Duodenal mucosa (tissue), 2 donors: ENCODE measurements around the gene GMNC.

Experiments
- H3K27ac ChIP-seq: one replicate; pipeline ENCODE4 v1.7.0; 2013; ENCODE audit warnings: low read depth, low read length
- H3K27me3 ChIP-seq, 2 donors: one replicate each; pipeline ENCODE4 v1.7.0; 2013; ENCODE audit warnings: low read length in 2 of 2, control low read depth in 1 of 2; ENCODE audit not compliant: insufficient read depth in 2 of 2, control insufficient read depth in 1 of 2
- H3K36me3 ChIP-seq, 2 donors: one replicate each; pipeline ENCODE4 v1.7.0; 2013; ENCODE audit warnings: low read length in 2 of 2, control low read depth in 1 of 2; ENCODE audit not compliant: insufficient read depth in 2 of 2, control insufficient read depth in 1 of 2
- H3K4me1 ChIP-seq, 2 donors: one replicate each; pipeline ENCODE4 v1.7.0; 2013; ENCODE audit warnings: low read length in 2 of 2, control low read depth in 1 of 2; ENCODE audit not compliant: insufficient read depth in 2 of 2, control insufficient read depth in 1 of 2
- H3K4me3 ChIP-seq, 2 donors: one replicate each; pipeline ENCODE4 v1.7.0; 2013; ENCODE audit warnings: low read length in 2 of 2, low read depth in 1 of 2
- H3K9ac ChIP-seq, 2 donors: one replicate each; pipeline ENCODE4 v1.7.0; 2013; ENCODE audit warnings: low read length in 2 of 2, low read depth in 1 of 2
- H3K9me3 ChIP-seq, 2 donors: one replicate each; pipeline ENCODE4 v1.7.0; 2013; ENCODE audit warnings: low read length in 2 of 2, control low read depth in 1 of 2; ENCODE audit not compliant: control insufficient read depth in 1 of 2

The GMNC gene, protein sequence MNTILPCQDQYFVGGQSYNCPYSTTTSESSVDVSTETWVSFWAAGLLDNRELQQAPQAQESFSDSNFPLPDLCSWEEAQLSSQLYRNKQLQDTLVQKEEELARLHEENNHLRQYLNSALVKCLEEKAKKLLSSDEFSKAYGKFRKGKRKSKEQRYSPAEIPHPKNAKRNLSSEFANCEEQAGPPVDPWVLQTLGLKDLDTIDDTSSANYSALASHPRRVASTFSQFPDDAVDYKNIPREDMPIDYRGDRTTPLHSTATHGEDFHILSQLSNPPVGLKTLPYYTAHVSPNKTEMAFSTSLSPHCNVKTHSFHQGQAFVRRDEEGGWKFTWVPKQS

GRCh38 chr3:190862209-190863118, at the start of gene GMNC:
Gene GMNC (minus strand): TSS chr3:190862694. CDS start chr3:190862615, 79 bp downstream.
- H3K9ac ChIP-seq: no peak within 1 kb of the TSS
- H3K36me3 ChIP-seq: no peaks in the 10 kb centered on the region
- peak within 1 kb of the TSS; percentile 55 to 63 for H3K4me3 ChIP-seq
- H3K9me3 ChIP-seq: no peaks in the 10 kb centered on the region
- no peaks in the 10 kb centered on the region for H3K4me1 ChIP-seq
- H3K27me3 ChIP-seq: peaks cover 0 to 3% of the 10 kb centered on the region in 2 donors
- no peak within 1 kb of the TSS for H3K27ac ChIP-seq

- no peak overlapping the region for H3K27ac ChIP-seq
- H3K9me3 ChIP-seq: no peaks in the 10 kb centered on the region
- H3K36me3 ChIP-seq: no peaks in the 10 kb centered on the region
- H3K4me3 ChIP-seq: no peak overlapping the region
- H3K27me3 ChIP-seq: no peaks in the 10 kb centered on the region
- no peaks in the 10 kb centered on the region for H3K4me1 ChIP-seq
- no peak overlapping the region for H3K9ac ChIP-seq
Measured at GRCh38 chr3:190911382-190911781, 48.9 kb upstream of the GMNC start.

DNA sequence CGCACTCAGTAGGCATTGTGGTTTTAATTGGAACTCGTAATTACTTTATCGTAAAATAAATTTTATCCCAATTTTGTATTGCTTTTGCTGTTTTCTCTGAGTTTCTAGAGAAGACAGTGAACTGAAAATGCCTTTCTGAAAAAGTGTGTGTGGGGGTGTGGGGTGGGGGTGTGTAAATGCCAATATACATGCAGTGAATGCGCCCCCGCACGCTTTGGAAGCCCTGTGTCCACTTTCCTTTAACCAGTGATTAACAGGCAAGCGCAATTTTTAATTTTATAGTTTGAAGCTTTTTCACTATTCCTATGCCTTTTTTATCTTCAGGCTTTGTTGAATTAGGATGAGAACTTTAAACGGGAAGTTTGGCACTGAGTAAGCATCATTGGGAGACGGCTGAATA, 47.4 kb upstream of the GMNC start:
- Histone ChIP-seq H3K4me1 (no peaks in the 10 kb centered on the region), H3K9ac (no peak overlapping the region), H3K27me3 (no peaks in the 10 kb centered on the region), H3K9me3 (no peaks in the 10 kb centered on the region), H3K4me3 (no peak overlapping the region), H3K27ac (no peak overlapping the region), H3K36me3 (no peaks in the 10 kb centered on the region)

DNA sequence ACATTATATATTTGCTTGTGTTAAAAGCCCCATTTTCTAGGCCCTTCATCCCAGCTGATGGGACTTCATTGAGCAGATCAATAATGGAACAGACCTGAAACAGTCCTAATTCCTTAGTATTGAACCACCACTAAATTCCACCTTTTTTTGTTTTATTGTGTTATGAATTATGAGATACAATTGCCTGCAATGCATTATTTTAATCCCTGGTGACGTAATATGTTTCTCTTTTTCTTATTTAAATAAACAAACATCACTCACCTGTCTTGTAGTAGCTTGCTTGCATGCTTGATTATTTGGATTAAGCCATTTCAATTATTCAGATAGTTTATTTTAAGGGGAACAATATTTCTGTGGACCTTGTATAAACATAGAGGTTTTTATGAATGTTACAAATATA, 40.7 kb upstream of the GMNC start:
- no peak overlapping the region for H3K4me3 ChIP-seq
- peaks cover 0 to 3% of the 10 kb centered on the region in 2 donors for H3K9me3 ChIP-seq
- no peak overlapping the region for H3K9ac ChIP-seq
- H3K27me3 ChIP-seq: no peaks in the 10 kb centered on the region
- no peaks in the 10 kb centered on the region for H3K36me3 ChIP-seq
- no peaks in the 10 kb centered on the region for H3K4me1 ChIP-seq
- no peak overlapping the region for H3K27ac ChIP-seq

GRCh38 chr3:190902292-190902691, 39.8 kb upstream of the GMNC start:
- H3K27ac ChIP-seq: no peak overlapping the region
- no peak overlapping the region for H3K4me3 ChIP-seq
- no peaks in the 10 kb centered on the region for H3K4me1 ChIP-seq
- no peak overlapping the region for H3K9ac ChIP-seq
- H3K27me3 ChIP-seq: no peaks in the 10 kb centered on the region
- no peaks in the 10 kb centered on the region for H3K36me3 ChIP-seq
- peaks cover 0 to 3% of the 10 kb centered on the region in 2 donors for H3K9me3 ChIP-seq

GRCh38 chr3:190892395-190892902, 30.0 kb upstream of the GMNC start:
- no peak overlapping the region for H3K27ac ChIP-seq
- no peaks in the 10 kb centered on the region for H3K27me3 ChIP-seq
- H3K36me3 ChIP-seq: no peaks in the 10 kb centered on the region

GRCh38 chr3:190886945-190887344, 24.5 kb upstream of the GMNC start:
- H3K9ac ChIP-seq: no peak overlapping the region
- no peak overlapping the region for H3K4me3 ChIP-seq
- H3K36me3 ChIP-seq: no peaks in the 10 kb centered on the region
- no peaks in the 10 kb centered on the region for H3K4me1 ChIP-seq
- no peaks in the 10 kb centered on the region for H3K9me3 ChIP-seq
- no peak overlapping the region for H3K27ac ChIP-seq
- no peaks in the 10 kb centered on the region for H3K27me3 ChIP-seq

More at GRCh38 chr3:190892395-190892902, 30.0 kb upstream of the GMNC start:
- no peak overlapping the region for H3K4me3 ChIP-seq
- H3K4me1 ChIP-seq: no peaks in the 10 kb centered on the region
- H3K9me3 ChIP-seq: peaks cover 6 to 9% of the 10 kb centered on the region in 2 donors
- no peak overlapping the region for H3K9ac ChIP-seq

DNA sequence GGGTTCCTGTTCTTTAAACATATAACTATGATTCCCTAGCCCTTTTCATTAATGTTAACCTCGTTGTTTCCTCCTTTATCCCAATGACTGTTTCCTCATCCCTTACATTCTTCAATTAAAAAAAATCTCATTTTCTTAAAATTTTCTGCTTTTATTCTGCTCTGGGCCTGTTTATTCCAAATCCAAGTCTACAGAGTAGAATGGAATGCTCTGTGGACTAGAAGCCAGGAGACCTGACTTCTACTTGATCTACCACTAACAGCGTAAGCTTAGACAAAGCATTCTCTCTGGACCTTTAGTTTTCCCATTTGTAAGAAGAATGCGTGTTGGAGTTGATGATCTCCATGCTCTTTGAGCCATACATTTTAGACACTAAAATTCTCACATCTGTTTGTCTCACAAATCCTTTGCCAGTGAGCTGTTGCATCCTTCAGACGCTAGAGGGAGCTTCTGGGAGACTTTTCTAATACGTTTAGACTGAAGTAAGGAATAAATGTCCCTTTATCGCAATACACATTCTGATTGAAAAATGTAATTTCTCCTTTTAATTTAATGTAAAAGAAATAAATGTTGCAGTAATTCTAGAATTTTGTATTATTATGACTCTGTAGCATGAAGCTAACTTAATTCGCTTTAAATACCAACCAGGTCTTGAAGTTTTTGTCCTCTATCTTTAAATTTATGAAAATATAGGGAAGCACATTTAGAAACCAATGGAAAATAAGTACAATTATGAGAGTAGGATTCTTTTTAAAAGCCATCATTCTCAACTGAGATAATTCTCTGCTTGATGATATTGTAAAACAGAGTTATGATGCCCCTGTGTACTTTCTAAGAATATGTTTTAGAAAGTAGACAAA, 21.7 kb upstream of the GMNC start:
- Histone ChIP-seq H3K4me3 (no peak overlapping the region), H3K27ac (no peak overlapping the region), H3K36me3 (no peaks in the 10 kb centered on the region), H3K27me3 (no peaks in the 10 kb centered on the region), H3K9ac (no peak overlapping the region), H3K9me3 (no peaks in the 10 kb centered on the region), H3K4me1 (no peaks in the 10 kb centered on the region)

DNA sequence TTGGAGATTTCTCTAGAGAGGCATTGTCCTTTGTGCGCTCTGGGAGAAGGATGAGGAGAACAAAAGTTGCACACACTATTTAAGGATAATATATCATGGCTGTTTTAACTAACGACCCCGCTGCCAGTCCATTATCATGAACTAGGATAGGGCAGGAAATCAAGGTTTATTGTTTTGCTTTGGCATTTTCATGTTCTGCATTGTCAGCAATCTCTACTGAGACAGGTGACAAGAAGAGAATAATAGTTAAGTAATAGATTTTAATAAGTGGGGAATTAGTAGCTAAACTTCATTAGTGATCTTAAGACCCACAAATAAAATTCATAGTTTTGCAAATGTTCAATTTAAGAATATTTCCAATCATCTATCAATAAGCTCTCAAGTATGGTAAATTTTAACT, 20.6 kb upstream of the GMNC start:
- Histone ChIP-seq H3K27ac (no peak overlapping the region), H3K27me3 (no peaks in the 10 kb centered on the region), H3K36me3 (no peaks in the 10 kb centered on the region), H3K9me3 (no peaks in the 10 kb centered on the region), H3K9ac (no peak overlapping the region), H3K4me1 (no peaks in the 10 kb centered on the region), H3K4me3 (no peak overlapping the region)
